Right lobe of liver (tissue), 4 donors: ENCODE data around the gene SOSTDC1.
A peak's percentile ranks its signal among the peaks of the same experiment; 100 is the strongest.

Experiments
- CTCF ChIP-seq, 4 donors: fragments of 200-600 bp in 3 of 4; fragments of 450-650 bp in 1 of 4; IDR thresholded peaks; one replicate each; pipeline versions ENCODE4 v1.5.1 to v1.8.0; 2016 to 2022; ENCODE audit warnings: antibody characterized with exemption in 4 of 4, mild to moderate bottlenecking in 2 of 4
- POLR2A ChIP-seq: fragments of 450-650 bp; IDR thresholded peaks from one replicate; pipeline ENCODE4 v1.6.1; 2017; ENCODE audit warnings: antibody characterized with exemption, mild to moderate bottlenecking
- donor health status: DM: no; HTN: no; CAD: no.
- donor health status: DM: no; HTN: no; CAD: no.
- donor health status: DM: no; HTN: yes; CAD: no.

- TF ChIP-seq CTCF (IDR thresholded peaks at IDR 0.05), result peak; percentile 38 to 61 (median 53)
- TF ChIP-seq POLR2A, result no peak
Measured at GRCh38 chr7:16431646-16432424, 33.7 kb downstream of the SOSTDC1 start.
